Esophagus (tissue), 2 donors: Measurements from ENCODE around the gene STUB1. TPM values are rescaled to one million over a fixed set of nuclear protein-coding genes. Genes with fewer than 3 reads are reported as not detected.

Experiments
- H3K27ac ChIP-seq, 2 donors: one replicate each; pipeline ENCODE4 v1.5.1; 2013; ENCODE audit warnings: low read depth in 2 of 2, mild to moderate bottlenecking in 2 of 2, inconsistent platforms in 1 of 2, low read length in 1 of 2, moderate library complexity in 1 of 2
- H3K27me3 ChIP-seq, 2 donors: one replicate each; pipeline ENCODE4 v1.6.1; 2013; ENCODE audit warnings: low read length in 2 of 2, control low read depth in 1 of 2, mild to moderate bottlenecking in 1 of 2; ENCODE audit not compliant: insufficient read depth in 2 of 2, control insufficient read depth in 1 of 2
- H3K36me3 ChIP-seq, 2 donors: one replicate each; pipeline ENCODE4 v1.6.1; 2013; ENCODE audit warnings: low read length in 1 of 2; ENCODE audit not compliant: control insufficient read depth in 2 of 2, insufficient read depth in 2 of 2
- H3K4me1 ChIP-seq, 2 donors: one replicate each; pipeline ENCODE4 v1.6.1; 2013; ENCODE audit warnings: low read length in 1 of 2; ENCODE audit not compliant: control insufficient read depth in 2 of 2, insufficient read depth in 2 of 2
- H3K4me3 ChIP-seq, 2 donors: one replicate each; pipeline ENCODE4 v1.5.1; 2013; ENCODE audit warnings: low read length in 2 of 2, mild to moderate bottlenecking in 2 of 2, low read depth in 1 of 2, moderate library complexity in 1 of 2
- H3K9me3 ChIP-seq, 2 donors: one replicate each; pipeline ENCODE4 v1.6.1; 2013; ENCODE audit warnings: mild to moderate bottlenecking in 2 of 2, low read depth in 1 of 2, low read length in 1 of 2, moderate library complexity in 1 of 2; ENCODE audit not compliant: control insufficient read depth in 2 of 2, insufficient read depth in 1 of 2
- WGBS, 2 donors: extraction: QIAGEN DNeasy Blood & Tissue Kit; methylation state at CpG; one replicate each; pipeline ENCODE4 v1.1.7; 2013; 5-methylcytosine and 5-hydroxymethylcytosine counted together
- polyA plus RNA-seq, 2 donors: library from polyadenylated mRNA; stranded (reverse); fragments of 200-250 nt; gene quantifications; one replicate each; pipeline ENCODE4 v1.2.3, GENCODE V29; 2013
- donor health status: healthy with polysubstance abuse.
- donor health status: Bipolar disorder and iron deficiency.

The STUB1 gene
- polyA plus RNA-seq, 2 donors, result 58.3 to 95.2 TPM

- H3K27me3 ChIP-seq, result peaks cover 0 to 8% of the 10 kb centered on the region in 2 donors
- H3K4me3 ChIP-seq, result peak overlapping the region; percentile 34 to 43
- H3K27ac ChIP-seq, result peak overlapping the region in 1 of 2 donors; percentile 49
- H3K4me1 ChIP-seq, result peaks cover 5 to 22% of the 10 kb centered on the region in 2 donors
- 1% methylated on average over 56 to 61 of the region's 61 CpGs for WGBS, 2 donors
- H3K9me3 ChIP-seq, result no peaks in the 10 kb centered on the region
- H3K36me3 ChIP-seq, result peaks cover 0 to 14% of the 10 kb centered on the region in 2 donors
These were observed 47.2 kb downstream of the STUB1 start for GRCh38 chr16:727291-727977.

- Histone ChIP-seq H3K27ac (no peak overlapping the region), H3K4me1 (peaks cover 5 to 22% of the 10 kb centered on the region in 2 donors), H3K27me3 (peaks cover 0 to 8% of the 10 kb centered on the region in 2 donors), H3K36me3 (peaks cover 0 to 18% of the 10 kb centered on the region in 2 donors), H3K9me3 (no peaks in the 10 kb centered on the region), H3K4me3 (peak overlapping the region; percentile 26 to 34)
- WGBS, 2 donors, result 1% methylated on average over 27 to 80 of the region's 80 CpGs
These were observed 48.1 kb downstream of the STUB1 start for GRCh38 chr16:728131-728889.

- H3K27me3 ChIP-seq, result peaks cover 0 to 8% of the 10 kb centered on the region in 2 donors
- WGBS, 2 donors, result 60% methylated on average over 54 to 55 of the region's 55 CpGs
- H3K36me3 ChIP-seq, result peaks cover 0 to 26% of the 10 kb centered on the region in 2 donors
- H3K27ac ChIP-seq, result no peak overlapping the region
- H3K9me3 ChIP-seq, result no peaks in the 10 kb centered on the region
- peaks cover 5 to 22% of the 10 kb centered on the region in 2 donors for H3K4me1 ChIP-seq
- no peak overlapping the region for H3K4me3 ChIP-seq
These were observed 48.9 kb downstream of the STUB1 start for GRCh38 chr16:728890-729744.

DNA sequence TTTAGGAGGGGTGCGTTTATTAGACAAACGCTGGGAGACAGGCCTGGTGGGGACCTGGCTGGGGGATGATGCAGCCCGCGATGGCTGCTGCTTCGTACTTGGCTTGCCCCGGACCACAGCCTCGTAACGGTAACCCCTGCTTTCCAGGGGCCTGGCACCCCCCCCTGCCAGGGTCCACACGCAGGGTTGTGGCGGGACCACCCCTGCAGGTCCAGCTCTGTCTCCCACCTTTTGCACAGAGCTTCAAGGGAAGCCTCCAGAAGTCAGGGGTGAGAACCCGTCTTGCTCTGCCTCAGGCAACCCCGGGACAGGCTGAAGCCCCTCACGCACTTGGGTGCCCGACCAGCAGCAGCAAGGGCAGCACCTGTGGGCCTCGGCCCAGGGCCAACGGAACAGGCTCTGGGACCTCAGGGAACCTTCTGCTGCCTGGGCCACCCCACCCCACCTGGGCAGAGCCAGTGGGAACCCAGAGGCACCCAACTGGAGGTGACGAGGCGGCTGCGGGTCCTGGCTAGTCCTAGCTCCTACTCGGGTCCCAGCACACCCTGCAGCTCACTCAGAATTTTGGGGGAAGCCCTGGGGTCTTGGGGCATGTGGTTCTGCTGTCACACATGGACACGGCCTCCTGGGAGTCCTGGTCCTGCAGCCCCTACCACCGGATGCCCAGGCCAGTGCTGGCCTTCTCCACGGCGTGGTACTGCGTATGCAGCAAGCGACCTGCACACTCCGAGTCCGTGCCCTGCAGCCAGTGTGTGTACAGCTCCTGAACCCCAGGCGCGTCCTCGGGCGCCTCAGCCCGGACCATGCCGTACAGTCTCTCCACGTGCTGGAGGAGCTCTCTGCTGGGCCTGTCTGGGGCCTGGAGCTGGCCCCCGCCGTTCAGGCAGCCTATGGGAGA is 49.8 kb downstream of the STUB1 start:
- peaks cover 5 to 22% of the 10 kb centered on the region in 2 donors for H3K4me1 ChIP-seq
- no peak overlapping the region for H3K27ac ChIP-seq
- H3K36me3 ChIP-seq, result peaks cover 0 to 35% of the 10 kb centered on the region in 2 donors
- no peak overlapping the region for H3K4me3 ChIP-seq
- H3K9me3 ChIP-seq, result no peaks in the 10 kb centered on the region
- peaks cover 0 to 8% of the 10 kb centered on the region in 2 donors for H3K27me3 ChIP-seq
- WGBS, 2 donors, result 81 to 83% methylated on average over 35 to 37 of the region's 37 CpGs

GRCh38 chr16:730666-731509 is 50.7 kb downstream of the STUB1 start:
- peaks cover 5 to 22% of the 10 kb centered on the region in 2 donors for H3K4me1 ChIP-seq
- peaks cover 0 to 8% of the 10 kb centered on the region in 2 donors for H3K27me3 ChIP-seq
- no peak overlapping the region for H3K27ac ChIP-seq
- H3K9me3 ChIP-seq, result no peaks in the 10 kb centered on the region
- WGBS, 2 donors, result 85 to 92% methylated on average over 22 of the region's 22 CpGs
- H3K4me3 ChIP-seq, result no peak overlapping the region
- peaks cover 0 to 43% of the 10 kb centered on the region in 2 donors for H3K36me3 ChIP-seq

DNA sequence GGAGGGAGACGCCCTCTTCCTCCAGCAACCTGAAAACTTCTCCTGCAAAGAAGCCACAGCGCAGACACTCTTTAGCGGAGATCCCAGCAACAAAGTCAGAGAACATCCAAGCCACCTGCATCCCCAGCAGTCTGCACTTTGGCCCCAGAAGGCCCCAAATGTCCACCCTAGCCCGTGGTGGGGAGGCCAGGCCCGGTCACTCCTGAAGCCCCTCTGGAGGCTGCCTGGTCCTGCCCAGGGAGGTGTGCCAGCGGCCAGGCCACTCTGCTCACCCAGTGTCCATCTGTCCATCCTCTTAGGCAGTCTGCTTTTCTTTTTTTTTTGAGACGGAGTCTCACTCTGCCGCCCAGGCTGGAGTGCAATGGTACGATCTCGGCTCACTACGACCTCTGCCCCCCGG is 52.1 kb downstream of the STUB1 start:
- WGBS, 2 donors, result 93 to 94% methylated on average over 12 of the region's 12 CpGs
- peaks cover 0 to 8% of the 10 kb centered on the region in 2 donors for H3K27me3 ChIP-seq
- H3K9me3 ChIP-seq, result no peaks in the 10 kb centered on the region
- peaks cover 0 to 57% of the 10 kb centered on the region in 2 donors for H3K36me3 ChIP-seq
- no peak overlapping the region for H3K27ac ChIP-seq
- no peak overlapping the region for H3K4me3 ChIP-seq
- peaks cover 5 to 16% of the 10 kb centered on the region in 2 donors for H3K4me1 ChIP-seq

Other genes with a start within 250 kb of the STUB1 start
- 10 to 100 TPM; 28.4 to 47.6 TPM for gene CAPN15, start 152.7 kb upstream of the STUB1 start, polyA plus RNA-seq
- gene PRR35, start 120.0 kb upstream of the STUB1 start, polyA plus RNA-seq, result under 1 TPM; 0.01 to 0.24 TPM
- gene NHLRC4, start 113.4 kb upstream of the STUB1 start, polyA plus RNA-seq, result under 1 TPM; 0.11 to 0.16 TPM
- gene PIGQ, start 110.4 kb upstream of the STUB1 start, polyA plus RNA-seq, result 10 to 100 TPM; 22.8 to 40.1 TPM
- 10 to 100 TPM; 18.1 to 42.4 TPM for gene RAB40C, start 90.3 kb upstream of the STUB1 start, polyA plus RNA-seq
- gene WFIKKN1, start 49.4 kb upstream of the STUB1 start, polyA plus RNA-seq, result 1 to 10 TPM in 1 of 2 donors, under 1 TPM in 1; 0.11 to 1.5 TPM
- 10 to 100 TPM; 73.2 to 94.3 TPM for gene METTL26, start 44.1 kb upstream of the STUB1 start, polyA plus RNA-seq
- 10 to 100 TPM; 23.9 to 31.4 TPM for gene MCRIP2, start 38.6 kb upstream of the STUB1 start, polyA plus RNA-seq
- gene WDR90, start 31.0 kb upstream of the STUB1 start, polyA plus RNA-seq, result 10 to 100 TPM; 19.5 to 45.3 TPM
- gene RHOT2, start 12.3 kb upstream of the STUB1 start, polyA plus RNA-seq, result 100 to 1,000 TPM in 1 of 2 donors, 10 to 100 TPM in 1; 87.1 to 152 TPM
- gene RHBDL1, start 4.7 kb upstream of the STUB1 start, polyA plus RNA-seq, result 1 to 10 TPM in 1 of 2 donors, under 1 TPM in 1; 0.49 to 1.7 TPM
- 10 to 100 TPM; 41.0 to 55.4 TPM for gene JMJD8, start 3.9 kb downstream of the STUB1 start, polyA plus RNA-seq
- gene WDR24, start 10.0 kb downstream of the STUB1 start, polyA plus RNA-seq, result 1 to 10 TPM; 6.0 to 6.3 TPM
- 10 to 100 TPM in 1 of 2 donors, 1 to 10 TPM in 1; 8.0 to 13.0 TPM for gene FBXL16, start 25.4 kb downstream of the STUB1 start, polyA plus RNA-seq
- gene METRN, start 34.7 kb downstream of the STUB1 start, polyA plus RNA-seq, result 10 to 100 TPM in 1 of 2 donors, 1 to 10 TPM in 1; 6.5 to 11.5 TPM
- gene ANTKMT, start 40.7 kb downstream of the STUB1 start, polyA plus RNA-seq, result 10 to 100 TPM; 17.9 to 22.4 TPM
- gene CCDC78, start 46.0 kb downstream of the STUB1 start, polyA plus RNA-seq, result under 1 TPM; 0.28 to 0.86 TPM
- gene HAGHL, start 46.7 kb downstream of the STUB1 start, polyA plus RNA-seq, result 1 to 10 TPM; 1.6 to 3.4 TPM
- 10 to 100 TPM; 21.9 to 41.2 TPM for gene CIAO3, start 60.6 kb downstream of the STUB1 start, polyA plus RNA-seq
- 1 to 10 TPM in 1 of 2 donors, under 1 TPM in 1; 0.87 to 3.7 TPM for gene MSLN, start 80.3 kb downstream of the STUB1 start, polyA plus RNA-seq
- 10 to 100 TPM; 16.1 to 18.9 TPM for gene RPUSD1, start 108.0 kb downstream of the STUB1 start, polyA plus RNA-seq
- 10 to 100 TPM; 14.8 to 28.9 TPM for gene CHTF18, start 108.2 kb downstream of the STUB1 start, polyA plus RNA-seq
- not detected for gene GNG13, start 120.3 kb downstream of the STUB1 start, polyA plus RNA-seq